GM19193 (cell line): ENCODE measurements around the gene UBASH3B.

ENCODE experiments used
- POLR2A ChIP-seq: IDR thresholded peaks from 4 replicates; pipeline ENCODE4 v1.6.1; 2011; ENCODE audit not compliant: insufficient read depth, insufficient read length; ENCODE audit errors: extremely low read depth

UBASH3B gene

GRCh38 chr11:122802876-122803275 lies 147.4 kb downstream of the UBASH3B start:
- no peak for TF ChIP-seq POLR2A

DNA sequence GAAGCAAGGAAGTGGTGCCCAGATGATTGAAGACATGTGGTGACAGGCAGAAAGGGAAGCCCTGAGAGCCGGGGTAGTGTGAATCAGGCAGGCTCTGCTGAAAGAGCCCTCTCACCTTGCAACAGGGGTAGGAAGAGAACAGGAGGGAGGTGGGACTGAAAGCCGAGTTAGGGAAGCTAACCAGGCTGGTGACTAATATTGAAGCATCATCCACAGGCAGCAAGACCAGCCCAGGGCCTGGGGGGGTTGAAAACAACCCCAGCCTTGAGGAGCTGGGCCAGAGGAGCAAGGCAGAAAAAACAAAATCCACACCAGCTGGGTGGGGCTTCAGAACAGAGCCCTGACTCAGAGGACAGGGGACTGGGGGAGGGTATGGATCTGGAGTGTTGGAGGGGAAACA lies 147.8 kb downstream of the UBASH3B start:
- TF ChIP-seq POLR2A = no peak

- TF ChIP-seq POLR2A = no peak
These were observed 148.2 kb downstream of the UBASH3B start for GRCh38 chr11:122803716-122804115.

- no peak for TF ChIP-seq POLR2A
These were observed 148.6 kb downstream of the UBASH3B start for GRCh38 chr11:122804161-122804560.

- no peak for TF ChIP-seq POLR2A
These were observed 149.3 kb downstream of the UBASH3B start for GRCh38 chr11:122804796-122805195.

DNA sequence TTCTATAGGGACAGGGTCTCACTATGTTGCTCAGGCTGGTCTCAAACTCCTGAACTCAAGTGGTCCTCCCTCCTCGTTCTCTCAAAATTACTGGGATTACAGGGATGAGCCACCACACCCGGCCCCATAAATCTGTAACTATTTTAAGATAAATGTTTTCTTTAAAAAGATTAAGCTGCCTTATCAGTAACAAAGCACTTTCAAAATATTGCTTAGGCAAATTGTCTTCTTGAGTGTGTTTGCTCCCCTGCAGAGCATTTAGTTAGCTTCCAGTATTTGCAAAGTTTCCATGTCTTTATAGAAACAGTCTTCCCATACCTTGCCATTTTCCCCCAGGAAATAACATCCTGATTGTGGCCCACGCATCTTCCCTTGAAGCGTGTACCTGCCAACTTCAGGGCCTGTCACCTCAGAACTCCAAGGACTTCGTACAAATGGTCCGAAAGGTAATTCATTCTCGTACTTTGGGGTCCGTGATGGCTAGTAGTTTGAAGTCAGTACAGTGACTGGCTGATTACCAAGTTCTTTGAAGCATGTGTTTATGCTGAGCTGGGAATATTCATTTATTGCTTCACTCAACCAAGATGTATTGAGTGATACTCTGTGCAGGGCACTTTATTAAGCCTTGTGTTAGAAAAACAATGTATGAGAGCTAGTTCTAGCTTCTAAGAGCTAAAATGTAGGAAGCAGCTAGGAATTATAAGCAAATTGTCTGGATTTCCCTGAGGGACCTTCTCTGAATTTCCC lies 152.4 kb downstream of the UBASH3B start:
- no peak for TF ChIP-seq POLR2A

DNA sequence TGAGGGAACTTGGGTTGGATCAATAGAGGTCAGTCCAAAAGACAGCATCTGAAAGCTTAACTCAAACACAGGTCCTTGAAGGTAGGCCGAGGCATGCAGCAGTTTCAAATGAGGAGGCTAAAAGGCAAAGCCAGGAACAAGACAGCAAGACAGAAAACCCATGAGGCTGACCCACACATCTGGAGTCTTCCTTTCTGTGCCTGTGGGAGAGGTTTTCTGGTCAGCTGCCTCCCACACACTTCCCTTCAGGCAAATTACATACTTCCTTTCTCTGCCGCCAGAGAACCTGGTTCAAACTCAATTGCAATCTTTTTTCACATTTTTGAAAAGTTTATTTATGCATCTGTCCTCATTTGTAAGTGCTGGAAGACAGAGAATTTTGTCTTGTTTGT lies 153.0 kb downstream of the UBASH3B start:
- TF ChIP-seq POLR2A = no peak

GRCh38 chr11:122809866-122810265 lies 154.3 kb downstream of the UBASH3B start:
- TF ChIP-seq POLR2A = no peak

GRCh38 chr11:122811721-122812120 lies 156.2 kb downstream of the UBASH3B start:
- TF ChIP-seq POLR2A = no peak

GRCh38 chr11:122812638-122813037 lies 157.1 kb downstream of the UBASH3B start:
- TF ChIP-seq POLR2A = no peak

- TF ChIP-seq POLR2A = no peak
These were observed 157.8 kb downstream of the UBASH3B start for GRCh38 chr11:122813176-122813893.

DNA sequence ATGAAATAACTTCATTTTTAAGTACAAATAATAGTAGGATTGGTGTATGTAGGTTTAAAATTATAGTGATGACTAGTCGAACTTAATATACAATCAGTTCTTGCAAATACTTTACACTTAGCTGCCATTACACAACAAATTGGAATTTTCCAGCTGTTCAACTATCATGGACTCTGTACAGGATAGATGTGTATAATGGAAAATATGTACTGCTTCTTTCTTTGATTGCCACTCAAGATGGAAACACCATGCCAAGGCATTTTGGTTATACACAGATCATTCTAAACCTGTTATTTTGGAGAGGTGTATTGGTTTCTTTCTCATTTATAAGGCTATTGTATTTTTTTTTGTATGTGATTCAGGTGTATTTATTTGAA lies 158.4 kb downstream of the UBASH3B start:
- TF ChIP-seq POLR2A = no peak

GRCh38 chr11:122814401-122814800 lies 158.9 kb downstream of the UBASH3B start:
- no peak for TF ChIP-seq POLR2A

- no peak for TF ChIP-seq POLR2A
These were observed 160.4 kb downstream of the UBASH3B start for GRCh38 chr11:122815900-122816299.

- no peak for TF ChIP-seq POLR2A
These were observed 161.4 kb downstream of the UBASH3B start for GRCh38 chr11:122816761-122817520.
